Measurements from ENCODE around the gene CYS1.

The CYS1 gene

DNA sequence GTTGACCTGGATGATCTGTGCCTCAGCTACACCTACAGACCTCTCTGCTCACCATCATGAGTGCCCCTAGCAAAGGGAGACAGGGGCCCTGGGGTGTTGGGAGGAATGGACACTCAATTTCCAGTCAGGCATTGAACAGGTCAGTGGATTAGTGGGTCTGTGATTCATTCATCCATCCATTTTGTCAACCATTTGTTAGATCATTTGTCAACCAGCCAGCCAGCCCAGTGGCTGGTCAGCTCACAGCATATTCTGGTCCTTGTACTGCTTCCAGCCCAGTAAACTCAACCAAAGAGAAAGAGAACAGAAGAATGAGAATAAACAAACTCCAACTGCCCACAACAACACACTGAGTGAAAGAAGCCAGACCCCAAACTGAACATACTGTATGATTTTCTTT lies 41.5 kb downstream of the CYS1 start:
- no peak overlapping the region for H3K4me3 ChIP-seq (ENCODE audit: severe bottlenecking)
- H3K27me3 ChIP-seq (ENCODE audit: insufficient read depth, poor library complexity, severe bottlenecking) = no peaks in the 10 kb centered on the region
- TF ChIP-seq, protein P1, sequence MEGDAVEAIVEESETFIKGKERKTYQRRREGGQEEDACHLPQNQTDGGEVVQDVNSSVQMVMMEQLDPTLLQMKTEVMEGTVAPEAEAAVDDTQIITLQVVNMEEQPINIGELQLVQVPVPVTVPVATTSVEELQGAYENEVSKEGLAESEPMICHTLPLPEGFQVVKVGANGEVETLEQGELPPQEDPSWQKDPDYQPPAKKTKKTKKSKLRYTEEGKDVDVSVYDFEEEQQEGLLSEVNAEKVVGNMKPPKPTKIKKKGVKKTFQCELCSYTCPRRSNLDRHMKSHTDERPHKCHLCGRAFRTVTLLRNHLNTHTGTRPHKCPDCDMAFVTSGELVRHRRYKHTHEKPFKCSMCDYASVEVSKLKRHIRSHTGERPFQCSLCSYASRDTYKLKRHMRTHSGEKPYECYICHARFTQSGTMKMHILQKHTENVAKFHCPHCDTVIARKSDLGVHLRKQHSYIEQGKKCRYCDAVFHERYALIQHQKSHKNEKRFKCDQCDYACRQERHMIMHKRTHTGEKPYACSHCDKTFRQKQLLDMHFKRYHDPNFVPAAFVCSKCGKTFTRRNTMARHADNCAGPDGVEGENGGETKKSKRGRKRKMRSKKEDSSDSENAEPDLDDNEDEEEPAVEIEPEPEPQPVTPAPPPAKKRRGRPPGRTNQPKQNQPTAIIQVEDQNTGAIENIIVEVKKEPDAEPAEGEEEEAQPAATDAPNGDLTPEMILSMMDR (IDR thresholded peaks at IDR 0.05; ENCODE audit: poor library complexity, severe bottlenecking) = no peak
- peaks cover 4% of the 10 kb centered on the region for H3K4me1 ChIP-seq (ENCODE audit: insufficient read depth, poor library complexity, severe bottlenecking)
- no peaks in the 10 kb centered on the region for H3K36me3 ChIP-seq (ENCODE audit: low read depth)
- DNase-seq (ENCODE audit: low spot score) = no peak
- no peak overlapping the region for H3K27ac ChIP-seq (ENCODE audit: poor library complexity, severe bottlenecking)
- ATAC-seq (ENCODE audit: low read depth) = no peak
- peaks cover 2% of the 10 kb centered on the region for H3K9me3 ChIP-seq (ENCODE audit: severe bottlenecking)

DNA sequence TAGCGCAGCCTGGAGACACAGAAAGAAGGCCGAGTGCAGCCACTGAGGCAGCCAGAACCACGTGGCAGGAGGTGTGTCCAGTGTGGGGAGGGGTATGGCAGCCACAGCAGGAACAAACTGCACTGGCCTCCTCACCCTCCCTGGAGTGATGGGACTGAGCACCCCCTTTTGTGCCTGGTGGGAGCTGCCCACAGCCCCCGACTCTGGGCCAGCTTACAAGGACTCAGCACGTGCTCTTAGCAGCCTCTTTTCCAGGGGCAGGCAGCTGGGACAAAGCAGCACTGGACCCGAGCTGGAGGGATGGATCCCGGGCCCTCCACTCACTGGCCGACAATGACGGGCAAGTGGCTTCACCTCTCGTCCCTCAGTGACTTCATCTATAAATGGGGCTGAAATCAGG lies 42.1 kb downstream of the CYS1 start:
- no peaks in the 10 kb centered on the region for H3K36me3 ChIP-seq (ENCODE audit: low read depth)
- no peak overlapping the region for H3K4me3 ChIP-seq (ENCODE audit: severe bottlenecking)
- DNase-seq (ENCODE audit: low spot score) (no peak), ATAC-seq (ENCODE audit: low read depth) (no peak)
- no peak overlapping the region for H3K27ac ChIP-seq (ENCODE audit: poor library complexity, severe bottlenecking)
- no peaks in the 10 kb centered on the region for H3K27me3 ChIP-seq (ENCODE audit: insufficient read depth, poor library complexity, severe bottlenecking)
- TF ChIP-seq, protein P1 (IDR thresholded peaks at IDR 0.05; ENCODE audit: poor library complexity, severe bottlenecking) = no peak
- peaks cover 2% of the 10 kb centered on the region for H3K9me3 ChIP-seq (ENCODE audit: severe bottlenecking)
- H3K4me1 ChIP-seq (ENCODE audit: insufficient read depth, poor library complexity, severe bottlenecking) = peaks cover 4% of the 10 kb centered on the region

DNA sequence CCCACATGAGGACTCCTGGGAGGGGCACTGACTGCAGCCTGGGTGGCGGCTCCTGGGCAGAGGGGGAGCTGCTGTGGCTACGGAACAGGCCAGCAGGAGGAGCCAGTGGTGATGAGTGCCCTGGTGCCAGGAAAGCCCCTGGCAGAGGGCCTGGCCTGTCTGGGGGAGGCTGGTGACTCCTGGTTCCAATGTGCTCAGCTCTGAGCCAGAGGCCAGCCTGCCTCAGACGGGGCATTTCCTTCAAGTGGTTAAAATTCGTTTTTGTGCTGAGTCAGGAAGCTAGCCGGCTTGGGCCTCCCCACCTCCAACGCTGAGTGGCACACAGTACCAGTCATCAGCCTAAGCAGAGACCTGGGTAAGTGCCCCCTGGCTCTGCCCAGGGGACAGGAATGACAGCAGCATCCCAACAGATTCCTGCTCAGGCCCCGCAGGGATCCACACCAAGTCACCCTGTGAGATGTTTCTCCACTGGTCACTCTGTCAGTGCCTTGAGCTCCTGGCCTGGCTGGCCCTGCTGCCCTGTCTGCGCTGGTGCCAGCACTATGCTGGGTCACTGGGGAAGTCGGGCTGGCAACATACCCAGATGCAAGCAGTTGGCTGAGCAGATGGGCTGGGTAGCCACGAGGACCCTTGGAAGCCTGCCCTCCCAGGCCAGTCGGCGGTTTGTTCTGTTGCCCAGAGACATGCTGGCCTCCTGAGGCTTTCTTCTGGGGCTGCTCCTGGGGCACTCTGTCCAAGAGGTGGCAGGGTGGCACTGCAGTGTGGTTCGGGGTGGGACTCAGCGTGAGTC lies 43.9 kb downstream of the CYS1 start:
- Histone ChIP-seq H3K9me3 (ENCODE audit: severe bottlenecking) (no peaks in the 10 kb centered on the region), H3K36me3 (ENCODE audit: low read depth) (no peaks in the 10 kb centered on the region), H3K27me3 (ENCODE audit: insufficient read depth, poor library complexity, severe bottlenecking) (no peaks in the 10 kb centered on the region), H3K4me1 (ENCODE audit: insufficient read depth, poor library complexity, severe bottlenecking) (peaks cover 4% of the 10 kb centered on the region), H3K4me3 (ENCODE audit: severe bottlenecking) (no peak overlapping the region), H3K27ac (ENCODE audit: poor library complexity, severe bottlenecking) (no peak overlapping the region)
- TF ChIP-seq, protein P1 (IDR thresholded peaks at IDR 0.05; ENCODE audit: poor library complexity, severe bottlenecking) = peak; percentile 5
- ATAC-seq (ENCODE audit: low read depth) (peak; percentile 58), DNase-seq (ENCODE audit: low spot score) (no peak)

DNA sequence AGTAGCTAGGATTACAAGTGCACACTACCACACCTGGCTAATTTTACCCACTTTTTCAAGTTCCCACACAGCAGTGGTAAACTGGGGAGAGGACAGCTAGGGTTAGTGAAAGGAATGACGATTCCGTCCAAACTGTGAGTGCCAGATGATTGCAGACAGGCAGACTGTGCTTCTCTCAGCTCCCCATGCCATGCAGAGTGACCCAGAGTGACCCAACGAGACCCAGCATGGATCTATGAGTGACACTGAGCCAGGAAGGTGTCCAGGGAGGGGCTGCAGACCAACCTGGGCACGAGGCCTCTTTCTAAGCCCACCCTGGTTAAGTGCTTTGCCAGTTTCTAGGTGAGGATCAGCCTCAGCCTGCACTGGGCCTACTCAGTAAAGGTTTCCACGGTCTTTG lies 44.6 kb downstream of the CYS1 start:
- Histone ChIP-seq H3K4me1 (ENCODE audit: insufficient read depth, poor library complexity, severe bottlenecking) (peaks cover 4% of the 10 kb centered on the region), H3K27ac (ENCODE audit: poor library complexity, severe bottlenecking) (no peak overlapping the region)
- TF ChIP-seq, protein P1 (IDR thresholded peaks at IDR 0.05; ENCODE audit: poor library complexity, severe bottlenecking) = no peak

DNA sequence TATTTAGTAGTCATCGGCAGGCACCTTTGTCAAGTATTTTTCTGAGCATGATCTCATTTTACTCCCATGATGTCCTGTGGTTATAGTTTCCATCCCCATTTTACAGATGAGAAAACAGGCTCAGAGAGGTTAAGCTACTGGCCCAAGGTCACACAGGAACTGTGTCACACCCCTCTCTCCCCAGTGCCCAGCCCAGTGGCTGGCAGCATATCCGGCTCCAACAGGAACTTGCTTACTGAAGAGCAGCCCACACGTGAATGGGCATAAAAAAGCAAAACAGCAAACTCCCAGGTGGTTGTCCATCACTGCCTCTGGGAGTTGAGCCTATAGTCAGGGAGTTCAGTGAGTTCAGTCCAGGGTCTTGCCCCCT lies 45.2 kb downstream of the CYS1 start:
- Histone ChIP-seq H3K4me3 (ENCODE audit: severe bottlenecking) (no peak overlapping the region), H3K27me3 (ENCODE audit: insufficient read depth, poor library complexity, severe bottlenecking) (no peaks in the 10 kb centered on the region), H3K27ac (ENCODE audit: poor library complexity, severe bottlenecking) (no peak overlapping the region), H3K9me3 (ENCODE audit: severe bottlenecking) (no peaks in the 10 kb centered on the region), H3K36me3 (ENCODE audit: low read depth) (no peaks in the 10 kb centered on the region), H3K4me1 (ENCODE audit: insufficient read depth, poor library complexity, severe bottlenecking) (peaks cover 4% of the 10 kb centered on the region)
- no peak for DNase-seq (ENCODE audit: low spot score)
- TF ChIP-seq, protein P1 (IDR thresholded peaks at IDR 0.05; ENCODE audit: poor library complexity, severe bottlenecking) = no peak
- ATAC-seq (ENCODE audit: low read depth) = no peak

More for the DNA sequence above, 44.6 kb downstream of the CYS1 start:
- Histone ChIP-seq H3K9me3 (ENCODE audit: severe bottlenecking) (no peaks in the 10 kb centered on the region), H3K36me3 (ENCODE audit: low read depth) (no peaks in the 10 kb centered on the region), H3K4me3 (ENCODE audit: severe bottlenecking) (no peak overlapping the region), H3K27me3 (ENCODE audit: insufficient read depth, poor library complexity, severe bottlenecking) (no peaks in the 10 kb centered on the region)
- DNase-seq (ENCODE audit: low spot score) = no peak
- ATAC-seq (ENCODE audit: low read depth) = no peak
